Measurements from ENCODE around the gene ZNF580. TPM values are rescaled to one million over a fixed set of nuclear protein-coding genes. Genes with fewer than 3 reads are reported as not detected.

Gene ZNF580
- polyA plus RNA-seq, 4 donors: 36.3 to 63.9 (median 38.9) TPM

- DNase-seq (ENCODE audit: low read depth in 4 of 4, low spot score in 3 of 4): no peak
These were observed 16.4 kb downstream of the ZNF580 start for GRCh38 chr19:55656988-55657747.

GRCh38 chr19:55658846-55659459, 18.2 kb downstream of the ZNF580 start:
- DNase-seq (ENCODE audit: low read depth in 4 of 4, low spot score in 3 of 4): no peak

GRCh38 chr19:55659822-55660221, 19.0 kb downstream of the ZNF580 start:
- DNase-seq (ENCODE audit: low read depth in 4 of 4, low spot score in 3 of 4): no peak

- DNase-seq (ENCODE audit: low read depth in 4 of 4, low spot score in 3 of 4): no peak
These were observed 19.6 kb downstream of the ZNF580 start for GRCh38 chr19:55660404-55660803.

GRCh38 chr19:55660991-55661390, 20.2 kb downstream of the ZNF580 start:
- DNase-seq (ENCODE audit: low read depth in 4 of 4, low spot score in 3 of 4): no peak

GRCh38 chr19:55661826-55662225, 21.0 kb downstream of the ZNF580 start:
- DNase-seq (ENCODE audit: low read depth in 4 of 4, low spot score in 3 of 4): no peak

GRCh38 chr19:55663846-55664536, 23.2 kb downstream of the ZNF580 start:
- DNase-seq (ENCODE audit: low read depth in 4 of 4, low spot score in 3 of 4): no peak

GRCh38 chr19:55666343-55667005, 25.7 kb downstream of the ZNF580 start:
- no peak for DNase-seq (ENCODE audit: low read depth in 4 of 4, low spot score in 3 of 4)

GRCh38 chr19:55667006-55667381, 26.2 kb downstream of the ZNF580 start:
- no peak for DNase-seq (ENCODE audit: low read depth in 4 of 4, low spot score in 3 of 4)

- no peak for DNase-seq (ENCODE audit: low read depth in 4 of 4, low spot score in 3 of 4)
These were observed 26.7 kb downstream of the ZNF580 start for GRCh38 chr19:55667511-55667910.

GRCh38 chr19:55667958-55668357, 27.2 kb downstream of the ZNF580 start:
- no peak for DNase-seq (ENCODE audit: low read depth in 4 of 4, low spot score in 3 of 4)

- DNase-seq (ENCODE audit: low read depth in 4 of 4, low spot score in 3 of 4): no peak
These were observed 28.0 kb downstream of the ZNF580 start for GRCh38 chr19:55668603-55669348.

GRCh38 chr19:55669418-55670279, 28.8 kb downstream of the ZNF580 start:
- DNase-seq (ENCODE audit: low read depth in 4 of 4, low spot score in 3 of 4): no peak

GRCh38 chr19:55670280-55671053, 29.7 kb downstream of the ZNF580 start:
- DNase-seq (ENCODE audit: low read depth in 4 of 4, low spot score in 3 of 4): no peak

- DNase-seq (ENCODE audit: low read depth in 4 of 4, low spot score in 3 of 4): no peak
These were observed 30.2 kb downstream of the ZNF580 start for GRCh38 chr19:55671054-55671378.

GRCh38 chr19:55672418-55672817, 31.6 kb downstream of the ZNF580 start:
- no peak for DNase-seq (ENCODE audit: low read depth in 4 of 4, low spot score in 3 of 4)

GRCh38 chr19:55673465-55673864, 32.7 kb downstream of the ZNF580 start:
- no peak for DNase-seq (ENCODE audit: low read depth in 4 of 4, low spot score in 3 of 4)

- no peak for DNase-seq (ENCODE audit: low read depth in 4 of 4, low spot score in 3 of 4)
These were observed 33.1 kb downstream of the ZNF580 start for GRCh38 chr19:55673889-55674288.

- DNase-seq (ENCODE audit: low read depth in 4 of 4, low spot score in 3 of 4): no peak
These were observed 33.6 kb downstream of the ZNF580 start for GRCh38 chr19:55674459-55674840.
